Activated naive CD4-positive, alpha-beta T cell treated with anti-CD3 and anti-CD28 coated beads, Interleukin-2, amount 10 ng/mL, durations not matched to agents 7 days and 5 days (primary cell): ENCODE data around the gene ALOX5.

Experiments used
- CTCF ChIA-PET: fragments of 350-600 bp; sonication (Branson Sonifier 250); formaldehyde crosslinking; loops from one replicate; lab custom pipeline; 2021; ENCODE audit warnings: antibody characterized with exemption; lab: Charles Lee
- DNase-seq: peaks from one replicate; pipeline ENCODE4 v3.0.0-alpha.2; 2020
- H3K27ac Mint-ChIP-seq: one replicate; pipeline ENCODE4 v1.8.0; 2021; ENCODE audit warnings: mild to moderate bottlenecking, moderate library complexity, mixed read lengths
- H3K27me3 Mint-ChIP-seq: one replicate; pipeline ENCODE4 v1.8.0; 2021; ENCODE audit warnings: mild to moderate bottlenecking, mixed read lengths
- H3K36me3 Mint-ChIP-seq: one replicate; pipeline ENCODE4 v1.8.0; 2021; ENCODE audit warnings: mixed read lengths
- H3K4me1 Mint-ChIP-seq: one replicate; pipeline ENCODE4 v1.8.0; 2021; ENCODE audit warnings: mixed read lengths
- H3K4me3 Mint-ChIP-seq: one replicate; pipeline ENCODE4 v1.8.0; 2021; ENCODE audit warnings: mild to moderate bottlenecking, moderate library complexity, mixed read lengths
- H3K9me3 Mint-ChIP-seq: one replicate; pipeline ENCODE4 v1.8.0; 2021; ENCODE audit warnings: mixed read lengths

The ALOX5 gene

DNA sequence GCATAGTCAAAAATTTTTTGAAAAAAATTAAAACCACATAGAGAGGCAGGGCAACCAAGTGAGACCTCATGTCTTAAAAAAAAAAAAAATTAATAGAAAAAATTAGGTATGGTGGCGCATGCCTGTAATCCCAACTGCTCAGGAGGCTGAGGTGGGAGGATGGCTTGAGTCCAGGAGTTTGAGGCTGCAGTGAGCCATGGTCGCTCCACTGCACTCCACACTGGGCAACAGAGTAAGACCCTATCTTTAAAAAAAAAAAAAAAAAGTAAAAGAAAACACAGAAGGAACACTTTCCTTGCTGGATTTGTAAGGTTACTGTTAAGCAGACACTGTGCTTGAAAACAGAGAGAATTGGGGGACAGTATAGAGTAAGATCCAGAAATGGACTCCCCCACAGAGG lies 58.1 kb downstream of the ALOX5 start:
- Mint-ChIP-seq H3K27me3 (peaks cover 15% of the 10 kb centered on the region), H3K27ac (no peak overlapping the region), H3K4me1 (peaks cover 44% of the 10 kb centered on the region), H3K4me3 (no peak overlapping the region), H3K36me3 (peaks cover 11% of the 10 kb centered on the region), H3K9me3 (peaks cover 1% of the 10 kb centered on the region)
- DNase-seq: no peak
- CTCF ChIA-PET: no interaction called here

DNA sequence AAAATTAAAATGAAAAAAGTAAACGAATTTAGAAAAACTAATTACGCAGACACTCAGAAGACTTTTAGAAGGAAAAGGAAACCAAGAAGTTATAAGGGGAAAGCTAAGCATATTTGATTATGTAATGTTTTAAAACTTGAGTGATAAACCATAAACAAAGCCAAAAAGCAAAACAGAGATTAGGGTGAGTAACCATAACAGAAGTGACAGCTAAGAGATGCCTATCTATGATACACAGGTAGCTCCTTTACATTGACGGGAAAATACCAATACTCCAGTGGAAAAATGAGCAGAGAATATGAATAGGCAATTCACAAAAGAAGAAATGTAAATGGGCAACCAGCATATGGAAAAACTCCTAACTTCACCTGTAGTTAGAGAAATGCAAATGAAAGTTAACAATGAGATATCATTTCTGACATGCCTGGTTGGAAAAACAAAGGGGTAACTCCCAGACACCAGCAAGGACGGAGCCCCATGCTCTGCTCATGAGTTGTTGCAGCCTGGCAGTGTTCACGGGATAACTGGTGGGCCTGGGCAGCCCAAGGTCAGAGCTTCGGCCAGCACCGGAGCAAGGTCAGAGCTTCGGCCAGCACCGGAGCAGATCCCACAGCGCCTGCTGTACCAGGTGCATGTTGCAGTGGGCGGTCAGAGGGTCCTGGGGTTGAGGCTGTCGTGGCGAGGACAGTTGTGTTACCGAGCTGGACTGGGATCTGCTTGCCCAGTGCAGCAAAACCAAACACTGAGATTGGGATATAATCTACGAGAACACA lies 58.9 kb downstream of the ALOX5 start:
- Mint-ChIP-seq H3K9me3 (peaks cover 1% of the 10 kb centered on the region), H3K27me3 (peaks cover 15% of the 10 kb centered on the region), H3K36me3 (peaks cover 14% of the 10 kb centered on the region), H3K4me3 (no peak overlapping the region), H3K27ac (peak overlapping the region; percentile 73), H3K4me1 (peaks cover 49% of the 10 kb centered on the region)
- CTCF ChIA-PET: no interaction called here
- DNase-seq: no peak

DNA sequence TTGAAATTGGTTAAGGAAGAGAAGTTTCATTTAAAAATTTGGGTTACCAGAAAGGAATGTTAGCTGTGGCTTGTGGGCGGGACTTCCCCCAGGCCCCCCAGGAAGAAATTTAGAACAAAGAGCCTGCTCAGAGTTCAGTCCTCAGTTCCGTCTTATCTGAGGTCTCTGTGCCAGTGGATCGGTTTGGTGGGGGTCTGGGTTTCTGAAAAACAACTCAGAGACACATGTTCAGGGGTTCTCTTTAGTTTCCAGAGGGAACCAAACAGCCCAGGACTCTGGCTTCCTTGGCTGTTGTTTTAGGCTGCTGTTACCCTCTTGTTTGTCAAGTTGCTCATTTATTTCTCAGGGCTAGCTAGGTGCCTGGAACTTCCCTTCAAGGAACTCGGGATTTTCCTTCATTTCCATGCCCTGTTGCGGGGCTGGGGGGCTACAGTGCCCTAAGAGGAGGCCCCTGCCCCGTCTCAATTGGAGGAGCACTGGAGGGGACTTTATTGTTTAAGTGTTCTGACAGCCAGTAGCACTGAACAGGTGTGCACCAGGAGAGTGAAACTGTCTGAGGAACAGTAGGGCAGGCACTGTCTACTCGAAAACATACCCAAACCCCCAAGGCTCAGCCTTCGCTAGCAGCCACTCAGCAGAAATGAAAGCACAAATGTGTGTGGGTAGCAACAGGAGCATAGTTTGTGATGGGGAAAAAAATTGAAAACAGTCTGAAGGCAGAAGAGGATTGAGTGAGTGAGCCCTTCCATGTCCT lies 59.9 kb downstream of the ALOX5 start:
- H3K9me3 Mint-ChIP-seq: peaks cover 1% of the 10 kb centered on the region
- peak overlapping the region; percentile 73 for H3K27ac Mint-ChIP-seq
- peak; percentile 41 for DNase-seq
- CTCF ChIA-PET: no interaction called here
- H3K27me3 Mint-ChIP-seq: peaks cover 12% of the 10 kb centered on the region
- no peak overlapping the region for H3K4me3 Mint-ChIP-seq
- peaks cover 51% of the 10 kb centered on the region for H3K4me1 Mint-ChIP-seq
- peaks cover 10% of the 10 kb centered on the region for H3K36me3 Mint-ChIP-seq

DNA sequence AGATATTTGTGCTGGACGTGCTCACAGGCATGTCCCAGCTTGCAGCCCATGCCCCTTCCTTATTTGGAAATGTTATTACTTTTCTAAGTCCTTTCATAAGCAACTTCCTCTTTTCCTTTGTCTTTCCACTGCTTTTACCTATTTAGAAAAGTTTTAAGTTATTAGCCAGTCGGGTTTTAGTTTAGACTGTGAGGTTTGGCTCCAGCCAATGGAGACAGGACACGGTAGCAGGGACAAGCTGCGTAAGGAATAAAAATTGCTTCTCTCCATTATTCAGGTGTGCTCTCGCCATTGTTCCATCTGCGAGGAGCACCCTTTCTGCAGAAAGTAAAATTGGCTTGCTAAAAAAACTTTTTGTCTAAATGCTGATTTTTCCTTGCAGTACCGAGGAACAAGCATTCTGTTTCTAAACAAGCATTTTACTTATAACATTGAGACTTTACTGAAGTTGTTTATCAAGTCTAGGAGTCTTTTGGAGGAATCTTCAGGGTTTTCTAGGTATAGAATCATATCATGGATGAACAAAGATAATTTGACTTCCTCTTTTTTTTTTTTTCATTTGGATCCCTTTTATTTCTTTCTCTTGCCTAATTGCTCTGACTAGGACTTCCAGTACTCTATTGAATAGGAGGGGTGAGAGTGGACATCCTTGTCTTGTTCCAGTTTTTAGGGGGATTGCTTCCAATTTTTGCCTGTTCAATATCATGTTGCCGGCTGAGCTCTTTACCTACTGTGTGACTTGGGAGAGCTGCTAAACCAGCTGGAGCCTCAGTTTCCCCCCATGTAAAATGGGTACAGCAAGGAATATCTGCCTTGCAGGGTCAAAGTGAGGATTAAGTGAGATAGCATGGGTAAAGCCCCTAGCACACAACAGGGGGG lies 63.8 kb downstream of the ALOX5 start:
- DNase-seq: no peak
- CTCF ChIA-PET: no interaction called here
- Mint-ChIP-seq H3K27me3 (peaks cover 14% of the 10 kb centered on the region), H3K36me3 (peaks cover 10% of the 10 kb centered on the region), H3K4me1 (peaks cover 49% of the 10 kb centered on the region), H3K9me3 (peaks cover 1% of the 10 kb centered on the region), H3K27ac (no peak overlapping the region), H3K4me3 (no peak overlapping the region)

DNA sequence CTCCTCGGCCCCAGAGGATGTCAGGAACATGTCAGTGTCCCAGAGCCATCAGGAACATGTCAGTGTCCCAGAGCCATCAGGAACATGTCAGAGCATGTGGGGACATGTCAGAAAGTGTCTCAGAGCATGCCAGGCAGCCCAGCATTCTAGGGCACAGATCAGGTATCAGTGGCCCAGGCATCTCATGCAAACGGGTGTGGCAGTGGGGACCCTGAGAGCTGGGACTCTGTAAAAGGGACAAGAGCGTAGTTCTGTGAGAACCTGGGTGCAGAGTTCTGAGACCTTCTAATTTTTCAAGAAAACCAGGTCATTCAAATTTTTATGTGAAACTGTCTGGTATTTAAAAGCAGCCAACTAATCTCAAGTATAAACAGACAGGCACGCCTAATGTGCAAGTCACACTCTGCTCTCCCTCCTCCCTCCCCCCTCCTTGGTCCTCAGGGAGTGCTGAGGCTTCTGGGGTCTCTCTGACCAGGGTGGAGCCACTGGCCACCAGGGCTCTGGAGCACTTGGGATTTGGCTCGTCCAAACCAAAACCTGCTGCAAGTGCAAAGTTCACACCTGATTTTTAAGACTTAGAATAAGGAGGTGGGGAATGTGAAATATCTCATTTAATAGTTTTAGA lies 64.6 kb downstream of the ALOX5 start:
- CTCF ChIA-PET: no interaction called here
- no peak overlapping the region for H3K27ac Mint-ChIP-seq
- no peak for DNase-seq
- H3K27me3 Mint-ChIP-seq: peaks cover 14% of the 10 kb centered on the region
- no peak overlapping the region for H3K4me3 Mint-ChIP-seq
- peaks cover 42% of the 10 kb centered on the region for H3K4me1 Mint-ChIP-seq
- H3K9me3 Mint-ChIP-seq: no peaks in the 10 kb centered on the region
- peaks cover 10% of the 10 kb centered on the region for H3K36me3 Mint-ChIP-seq

DNA sequence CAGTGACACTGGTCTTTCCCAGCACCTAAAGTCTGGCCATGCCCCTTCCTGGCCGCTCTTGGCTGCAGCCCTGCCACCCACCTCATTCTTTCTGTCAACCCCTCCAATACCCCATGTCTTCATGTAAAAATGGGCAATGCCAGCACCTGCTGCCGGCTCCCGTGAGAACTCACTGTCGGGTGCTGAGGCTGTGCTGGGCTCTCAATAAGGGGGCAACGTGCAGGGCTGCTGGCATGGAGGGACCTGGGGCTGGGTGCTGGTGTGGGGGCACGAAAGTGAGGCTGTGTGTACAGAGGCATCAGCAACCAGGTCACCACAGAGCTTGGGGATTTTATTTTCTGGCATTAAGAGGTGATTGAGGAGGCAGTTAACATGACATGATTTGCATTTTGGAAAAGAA lies 65.3 kb downstream of the ALOX5 start:
- Mint-ChIP-seq H3K4me1 (peaks cover 34% of the 10 kb centered on the region), H3K36me3 (peaks cover 10% of the 10 kb centered on the region), H3K27me3 (peaks cover 17% of the 10 kb centered on the region), H3K9me3 (no peaks in the 10 kb centered on the region), H3K27ac (no peak overlapping the region), H3K4me3 (no peak overlapping the region)
- CTCF ChIA-PET: interaction anchor here (0.6 kb wide), 1 partner anchor 56 kb away, joined by 3 read pairs; no protein-coding TSS in a partner anchor
- no peak for DNase-seq

DNA sequence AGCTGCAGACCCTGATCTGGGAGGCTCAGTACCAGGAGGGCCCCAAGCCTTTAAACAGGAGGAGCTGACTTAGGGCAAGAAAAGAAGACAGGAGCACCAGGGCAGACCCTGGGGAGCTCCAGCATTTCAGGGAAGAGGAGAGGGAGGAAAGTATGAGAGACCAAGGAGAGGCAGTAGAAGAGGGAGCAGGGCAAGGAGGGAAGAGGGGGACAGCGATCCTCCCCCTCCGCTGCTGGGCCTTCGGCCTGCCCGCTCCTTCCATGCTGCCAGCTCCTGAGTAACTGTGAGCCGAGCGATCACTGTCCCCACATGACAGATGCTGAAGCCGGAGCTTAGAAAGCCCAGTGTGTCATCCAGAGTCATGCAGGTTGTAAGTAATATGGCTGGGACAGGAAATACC lies 65.9 kb downstream of the ALOX5 start:
- no peak overlapping the region for H3K27ac Mint-ChIP-seq
- H3K4me3 Mint-ChIP-seq: no peak overlapping the region
- CTCF ChIA-PET: interaction anchor here (0.6 kb wide), 1 partner anchor 56 kb away, joined by 3 read pairs; no protein-coding TSS in a partner anchor
- peaks cover 29% of the 10 kb centered on the region for H3K4me1 Mint-ChIP-seq
- DNase-seq: no peak
- no peaks in the 10 kb centered on the region for H3K9me3 Mint-ChIP-seq
- peaks cover 10% of the 10 kb centered on the region for H3K36me3 Mint-ChIP-seq
- peaks cover 17% of the 10 kb centered on the region for H3K27me3 Mint-ChIP-seq

DNA sequence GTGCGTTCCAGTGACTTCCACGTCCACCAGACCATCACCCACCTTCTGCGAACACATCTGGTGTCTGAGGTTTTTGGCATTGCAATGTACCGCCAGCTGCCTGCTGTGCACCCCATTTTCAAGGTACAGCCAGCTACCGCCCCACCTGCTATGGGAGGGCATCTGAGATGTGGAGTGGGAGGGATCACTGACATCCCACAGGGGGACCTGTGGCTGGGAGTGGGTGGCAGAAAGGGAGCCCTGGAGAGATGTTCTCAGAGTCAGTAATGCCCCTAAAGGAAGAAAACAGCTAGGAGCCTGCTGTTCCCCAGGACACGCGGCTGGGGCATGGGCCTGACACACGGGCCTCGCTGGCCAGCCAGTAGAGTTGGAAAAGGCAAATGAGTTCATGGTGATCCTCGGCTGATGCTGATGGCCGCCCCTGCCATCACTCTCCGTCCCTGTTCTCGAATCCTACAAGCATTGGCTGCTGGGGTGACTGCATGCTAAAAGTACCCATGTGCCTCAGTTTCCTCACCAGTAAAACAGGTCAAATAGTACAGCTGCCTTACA lies 66.6 kb downstream of the ALOX5 start:
- Mint-ChIP-seq H3K27me3 (peaks cover 19% of the 10 kb centered on the region), H3K36me3 (peaks cover 10% of the 10 kb centered on the region), H3K9me3 (no peaks in the 10 kb centered on the region), H3K4me3 (no peak overlapping the region), H3K4me1 (peaks cover 25% of the 10 kb centered on the region), H3K27ac (peak overlapping the region; percentile 58)
- DNase-seq: no peak
- CTCF ChIA-PET: no interaction called here

DNA sequence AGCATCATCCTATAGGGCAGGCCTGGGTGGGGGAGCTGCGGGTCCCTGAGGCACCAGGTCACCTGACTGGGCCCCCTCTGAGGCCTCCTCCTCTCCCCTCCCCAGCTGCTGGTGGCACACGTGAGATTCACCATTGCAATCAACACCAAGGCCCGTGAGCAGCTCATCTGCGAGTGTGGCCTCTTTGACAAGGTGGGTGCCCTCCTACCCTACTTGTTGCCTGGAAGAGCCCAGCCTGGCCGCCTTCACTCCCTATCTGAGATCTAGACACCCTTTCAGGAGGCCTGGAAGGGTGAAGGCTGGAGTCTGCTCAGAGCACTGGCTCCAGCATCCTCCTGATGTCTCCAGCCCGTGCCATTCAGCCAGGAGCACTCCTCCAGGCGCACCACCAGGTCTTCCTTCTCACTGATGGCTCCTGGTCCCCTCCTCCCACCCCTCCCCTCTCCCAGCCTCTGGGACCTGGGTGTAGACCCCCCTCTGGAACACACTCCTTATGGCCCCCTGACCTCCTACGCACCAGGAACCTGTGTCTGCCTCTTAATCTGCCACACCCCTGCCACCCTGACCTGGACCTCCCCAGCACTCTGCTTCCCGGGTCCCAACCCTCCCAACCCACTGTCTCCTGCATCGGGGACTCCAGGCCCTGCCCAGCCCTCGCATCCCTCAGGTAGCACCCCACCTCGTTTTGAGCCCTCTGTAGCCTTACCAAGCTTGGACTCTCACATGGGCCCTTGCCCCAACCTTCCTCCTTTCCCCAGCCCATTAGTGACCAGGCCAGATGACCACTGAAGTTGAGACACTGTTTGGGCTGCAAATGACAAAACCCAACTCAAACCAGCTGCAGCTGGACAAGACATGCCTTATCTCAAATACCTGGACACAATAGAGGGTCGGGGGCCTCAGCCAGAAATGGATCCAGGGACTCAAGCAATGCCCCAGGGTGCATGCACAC lies 67.5 kb downstream of the ALOX5 start:
- Mint-ChIP-seq H3K27me3 (peaks cover 22% of the 10 kb centered on the region), H3K27ac (no peak overlapping the region), H3K36me3 (peaks cover 6% of the 10 kb centered on the region), H3K9me3 (no peaks in the 10 kb centered on the region), H3K4me1 (peaks cover 25% of the 10 kb centered on the region), H3K4me3 (no peak overlapping the region)
- no peak for DNase-seq
- CTCF ChIA-PET: no interaction called here

DNA sequence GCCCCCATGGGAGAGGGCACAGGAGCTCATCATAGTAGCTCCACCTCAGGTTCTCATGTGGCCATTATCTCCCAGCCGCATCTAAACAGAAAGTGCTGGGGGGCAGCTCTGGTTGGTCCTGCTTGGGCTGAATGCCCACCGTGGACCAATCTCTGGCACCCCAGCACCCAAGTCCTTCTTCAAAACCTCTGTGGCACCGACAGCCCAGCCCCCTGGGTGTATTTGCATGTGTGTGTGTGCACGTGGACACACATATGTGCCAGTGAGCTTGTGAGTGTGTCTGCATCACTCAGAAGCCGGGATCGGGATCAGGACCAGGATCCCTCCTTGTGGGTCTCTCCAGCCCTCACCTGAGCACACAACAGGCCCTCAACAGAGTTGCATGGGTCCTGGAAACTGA lies 68.2 kb downstream of the ALOX5 start:
- peaks cover 25% of the 10 kb centered on the region for H3K4me1 Mint-ChIP-seq
- no peak for DNase-seq
- H3K9me3 Mint-ChIP-seq: no peaks in the 10 kb centered on the region
- peaks cover 3% of the 10 kb centered on the region for H3K36me3 Mint-ChIP-seq
- no peak overlapping the region for H3K27ac Mint-ChIP-seq
- CTCF ChIA-PET: no interaction called here
- peaks cover 22% of the 10 kb centered on the region for H3K27me3 Mint-ChIP-seq
- no peak overlapping the region for H3K4me3 Mint-ChIP-seq

DNA sequence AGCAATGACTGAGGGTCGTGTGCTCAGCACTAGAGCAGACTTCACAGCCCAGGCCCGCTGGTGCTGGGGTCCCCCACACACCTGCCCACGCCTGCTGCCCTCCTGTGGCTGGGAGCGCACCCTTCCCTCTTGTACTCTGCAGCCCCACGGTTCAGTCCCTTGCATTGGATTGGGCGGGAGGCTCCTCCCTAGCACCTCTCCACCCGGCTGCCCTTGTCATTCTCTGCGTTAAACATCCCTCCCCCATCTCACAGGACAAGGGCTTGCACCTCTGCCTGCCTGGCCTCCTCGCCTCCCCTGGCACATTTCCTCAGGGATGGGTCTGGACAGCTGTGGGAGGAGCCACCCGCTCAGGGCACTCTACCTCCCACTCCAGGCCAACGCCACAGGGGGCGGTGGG lies 68.6 kb downstream of the ALOX5 start:
- no peak overlapping the region for H3K27ac Mint-ChIP-seq
- H3K4me3 Mint-ChIP-seq: no peak overlapping the region
- peaks cover 22% of the 10 kb centered on the region for H3K4me1 Mint-ChIP-seq
- CTCF ChIA-PET: no interaction called here
- H3K9me3 Mint-ChIP-seq: no peaks in the 10 kb centered on the region
- no peak for DNase-seq
- peaks cover 1% of the 10 kb centered on the region for H3K36me3 Mint-ChIP-seq
- peaks cover 22% of the 10 kb centered on the region for H3K27me3 Mint-ChIP-seq

DNA sequence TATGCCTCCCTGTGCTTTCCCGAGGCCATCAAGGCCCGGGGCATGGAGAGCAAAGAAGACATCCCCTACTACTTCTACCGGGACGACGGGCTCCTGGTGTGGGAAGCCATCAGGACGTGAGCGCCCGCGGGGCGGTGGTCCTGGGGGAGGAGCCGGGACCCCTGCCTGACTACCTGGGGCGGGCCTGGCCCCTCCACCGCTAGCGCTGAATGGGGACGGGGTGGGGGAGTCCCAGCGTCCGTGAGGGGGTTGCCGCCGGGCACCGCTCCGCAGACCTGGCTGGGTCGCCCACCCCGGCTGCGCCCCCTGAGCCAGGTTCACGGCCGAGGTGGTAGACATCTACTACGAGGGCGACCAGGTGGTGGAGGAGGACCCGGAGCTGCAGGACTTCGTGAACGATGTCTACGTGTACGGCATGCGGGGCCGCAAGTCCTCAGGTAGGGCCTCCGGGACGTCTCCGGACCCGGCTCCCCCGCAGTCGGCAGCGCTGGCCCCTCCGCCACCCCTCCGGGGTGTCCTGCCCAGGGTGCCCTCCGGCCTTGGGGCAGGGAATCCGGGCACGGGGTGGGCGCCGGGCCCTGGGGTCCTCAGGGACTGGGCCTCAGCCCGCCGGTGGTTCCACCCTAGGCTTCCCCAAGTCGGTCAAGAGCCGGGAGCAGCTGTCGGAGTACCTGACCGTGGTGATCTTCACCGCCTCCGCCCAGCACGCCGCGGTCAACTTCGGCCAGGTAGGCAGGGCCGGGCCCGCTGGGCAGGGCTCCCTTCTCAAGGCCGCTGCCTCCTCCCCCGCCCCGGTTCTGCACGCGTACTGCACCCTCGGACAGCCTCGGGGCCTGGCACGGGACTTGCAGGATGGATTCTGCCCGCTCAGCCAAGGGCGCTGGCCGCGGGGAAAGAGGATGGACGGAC lies 69.3 kb downstream of the ALOX5 start:
- H3K4me1 Mint-ChIP-seq: peaks cover 15% of the 10 kb centered on the region
- H3K27me3 Mint-ChIP-seq: peaks cover 19% of the 10 kb centered on the region
- H3K36me3 Mint-ChIP-seq: no peaks in the 10 kb centered on the region
- CTCF ChIA-PET: no interaction called here
- no peaks in the 10 kb centered on the region for H3K9me3 Mint-ChIP-seq
- H3K4me3 Mint-ChIP-seq: no peak overlapping the region
- DNase-seq: no peak
- no peak overlapping the region for H3K27ac Mint-ChIP-seq
